ENCODE measurements around the gene MYL12B.
"Not testable (repeated sequence)": the region's sequence is repeated elsewhere in the genome, so short reads cannot be mapped to it uniquely, and the experiment has no call there.

The MYL12B gene

GRCh38 chr18:3261373-3262233 is at the start of gene MYL12B:
MYL12B (plus strand) TSS chr18:3262133; CDS start chr18:3272899, 10,766 bp downstream.
- peak; percentile 77 for DNase-seq

DNA sequence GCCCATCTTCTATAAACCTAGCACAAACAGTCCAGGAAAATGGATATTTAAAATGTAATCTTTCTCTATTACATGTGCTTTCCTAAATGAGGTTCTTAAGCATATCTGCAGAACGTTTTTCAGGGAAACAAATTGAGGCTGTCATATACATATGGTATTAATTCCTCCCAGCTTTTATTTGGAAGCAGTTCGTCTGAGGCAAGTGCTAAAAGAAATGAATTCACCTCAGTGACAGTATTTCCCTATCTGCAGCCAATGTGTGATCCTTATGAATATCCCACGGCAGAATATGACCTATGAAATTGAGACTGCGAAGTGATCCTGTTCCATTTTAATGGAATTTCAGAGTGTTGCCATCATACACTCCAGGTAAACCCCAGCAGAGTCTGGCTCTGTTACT is 49.3 kb upstream of the MYL12B start:
- no peak for DNase-seq

- DNase-seq: no peak
Observed at GRCh38 chr18:3213300-3214059, 48.5 kb upstream of the MYL12B start.

- no peak for DNase-seq
Observed at GRCh38 chr18:3214855-3215637, 46.9 kb upstream of the MYL12B start.

GRCh38 chr18:3216987-3217386 is 44.9 kb upstream of the MYL12B start:
- no peak for DNase-seq

DNA sequence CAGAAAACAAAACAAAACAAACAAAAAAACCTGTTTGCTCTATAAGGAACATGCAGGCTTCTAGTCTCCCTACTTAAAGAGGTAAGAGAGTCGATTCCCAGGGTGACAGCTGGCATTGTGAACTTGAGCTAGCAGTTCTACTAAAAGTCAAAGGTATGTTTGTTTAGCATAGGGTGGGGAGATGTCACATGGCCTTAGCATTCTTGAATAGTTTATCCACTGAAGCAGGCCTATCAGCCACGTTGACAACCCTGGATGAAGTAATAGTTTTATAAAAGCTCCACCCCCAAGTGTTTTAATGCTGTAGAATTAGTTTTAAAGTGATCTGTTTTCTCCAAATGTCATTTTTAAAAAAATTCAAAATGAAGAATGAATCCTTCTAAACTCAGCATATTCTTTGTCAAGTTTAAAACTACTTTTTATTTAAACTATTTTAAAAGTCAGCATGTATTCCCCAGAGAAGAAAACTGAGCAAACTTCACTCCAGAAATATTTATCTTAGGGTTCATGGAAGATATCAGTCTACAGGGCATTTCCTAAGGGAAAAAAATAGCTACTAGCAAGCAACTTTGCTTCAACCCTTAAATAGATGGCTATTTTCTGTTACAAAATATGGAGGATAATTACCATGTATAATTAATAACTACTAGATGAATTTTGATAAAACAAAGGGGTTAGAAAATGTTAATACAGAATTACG is 43.8 kb upstream of the MYL12B start:
- DNase-seq: no peak

- DNase-seq: no peak
Observed at GRCh38 chr18:3218819-3219218, 43.1 kb upstream of the MYL12B start.

GRCh38 chr18:3219241-3219630 is 42.7 kb upstream of the MYL12B start:
- no peak for DNase-seq

DNA sequence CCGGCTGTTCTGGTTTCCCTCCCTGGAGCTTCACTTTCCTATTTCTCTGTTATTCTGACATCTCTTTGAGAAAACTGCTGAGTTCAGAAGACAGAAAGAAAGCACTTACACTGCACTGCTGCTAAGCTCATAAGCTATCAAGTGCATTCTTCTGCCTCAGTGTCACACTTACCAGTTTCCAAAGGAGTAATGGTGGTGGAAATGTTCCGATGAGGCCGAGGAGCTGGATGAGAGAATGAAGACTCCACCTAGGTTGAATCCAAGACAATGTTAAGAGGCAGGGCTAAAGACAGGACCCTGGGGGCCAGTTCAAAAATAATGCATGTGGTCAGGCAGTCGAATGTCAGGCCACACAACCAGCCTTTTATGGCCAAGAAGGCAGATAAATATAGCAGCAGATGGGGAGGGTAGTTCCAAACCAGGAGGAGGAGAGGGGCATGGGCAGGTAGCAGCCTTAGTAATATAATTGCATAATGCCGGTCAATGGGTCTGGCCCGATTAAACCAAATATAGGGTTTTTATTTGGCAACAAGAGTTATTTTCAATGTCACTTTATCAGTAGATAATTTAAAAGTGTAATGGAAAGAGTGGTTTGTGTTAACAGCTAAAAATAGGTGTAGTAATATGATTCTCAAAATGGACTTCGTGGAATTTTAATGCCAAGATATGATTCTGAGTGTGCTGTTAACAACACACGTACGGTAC is 42.1 kb upstream of the MYL12B start, which contains the start of gene MYOM1:
MYOM1 (minus strand) TSS at position 338 of the 705 bp plus-strand sequence. CDS start 4,745 bp downstream, outside the sequence.
- DNase-seq: no peak

- DNase-seq: not testable (repeated sequence)
Observed at GRCh38 chr18:3220868-3221267, 41.1 kb upstream of the MYL12B start.

GRCh38 chr18:3221496-3221895 is 40.4 kb upstream of the MYL12B start:
- DNase-seq: no peak

DNA sequence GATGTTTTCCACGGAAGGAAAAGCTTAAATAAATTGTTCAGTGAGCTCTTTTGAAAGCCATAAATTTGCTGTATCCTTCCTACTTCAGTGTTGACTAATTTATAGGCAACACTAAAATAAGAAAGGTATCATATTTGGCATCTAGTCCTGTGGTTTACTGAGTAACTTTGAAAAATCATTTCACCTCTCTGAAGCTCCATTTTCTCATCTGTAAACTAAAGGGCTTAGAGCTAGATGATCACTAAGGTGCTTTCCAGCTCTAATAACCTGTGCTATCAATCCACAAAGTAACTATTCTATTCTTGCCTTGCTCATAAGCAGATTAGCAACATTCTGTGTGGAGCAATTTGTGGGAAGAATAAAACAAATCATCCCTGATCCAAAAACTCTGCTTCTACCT is 38.6 kb upstream of the MYL12B start:
- no peak for DNase-seq

- DNase-seq: no peak
Observed at GRCh38 chr18:3224223-3224622, 37.7 kb upstream of the MYL12B start.

GRCh38 chr18:3225588-3225987 is 36.3 kb upstream of the MYL12B start:
- DNase-seq: no peak

GRCh38 chr18:3226048-3226447 is 35.9 kb upstream of the MYL12B start:
- DNase-seq: no peak

GRCh38 chr18:3230401-3231334 is 31.3 kb upstream of the MYL12B start:
- DNase-seq: no peak

- no peak for DNase-seq
Observed at GRCh38 chr18:3233004-3233403, 28.9 kb upstream of the MYL12B start.

DNA sequence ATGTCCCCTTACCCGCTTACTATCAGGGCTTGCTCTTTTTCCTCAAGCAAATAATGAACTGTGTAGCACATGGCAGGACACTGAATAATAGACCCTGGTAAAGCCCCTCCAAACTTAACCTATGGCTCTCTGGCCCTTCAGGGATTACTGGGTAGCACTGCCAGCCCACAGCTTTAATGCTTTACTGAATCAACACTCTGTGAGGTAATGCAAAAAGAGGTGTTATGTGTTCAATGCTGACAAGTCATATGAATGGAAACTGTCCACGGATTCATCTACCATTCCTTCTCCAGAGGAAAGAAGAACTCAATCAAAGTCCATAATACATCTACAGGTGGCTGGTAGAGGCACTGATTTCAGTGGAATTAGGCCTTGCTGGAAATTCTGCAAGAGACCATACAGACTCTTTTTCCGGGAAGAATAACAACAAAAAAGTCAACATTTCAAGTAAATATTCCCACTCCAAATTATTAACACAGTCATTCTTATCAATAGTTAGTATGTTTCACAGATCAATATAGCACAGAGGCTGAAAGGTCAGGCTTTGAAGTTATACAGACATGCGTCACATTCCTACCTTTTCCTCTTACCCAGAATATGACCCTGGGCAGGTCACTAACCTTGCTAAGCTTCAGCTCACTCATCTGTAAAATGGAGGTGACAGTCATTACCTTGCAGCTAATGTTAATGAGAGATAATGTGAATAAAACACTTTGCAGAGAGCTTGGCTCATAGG is 28.3 kb upstream of the MYL12B start:
- DNase-seq: no peak

DNA sequence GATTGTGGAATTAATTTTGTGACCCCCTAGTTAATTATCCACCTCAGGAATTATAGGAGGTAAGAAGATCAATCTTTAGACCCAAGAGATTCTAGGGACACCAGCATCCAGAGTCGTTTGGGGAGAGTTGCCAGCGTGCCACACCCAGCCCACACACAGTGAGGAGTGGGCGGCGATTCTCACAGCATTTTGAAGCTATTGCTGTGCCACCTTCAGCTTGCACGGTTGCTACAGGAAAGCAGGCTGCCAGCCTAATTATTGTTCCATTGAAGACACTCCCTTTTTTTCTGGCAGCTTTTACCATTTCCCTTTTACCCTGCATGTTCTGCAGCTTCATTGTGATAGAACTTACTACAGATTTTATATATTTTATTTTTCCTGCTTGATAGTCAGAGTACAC is 27.5 kb upstream of the MYL12B start:
- no peak for DNase-seq

DNA sequence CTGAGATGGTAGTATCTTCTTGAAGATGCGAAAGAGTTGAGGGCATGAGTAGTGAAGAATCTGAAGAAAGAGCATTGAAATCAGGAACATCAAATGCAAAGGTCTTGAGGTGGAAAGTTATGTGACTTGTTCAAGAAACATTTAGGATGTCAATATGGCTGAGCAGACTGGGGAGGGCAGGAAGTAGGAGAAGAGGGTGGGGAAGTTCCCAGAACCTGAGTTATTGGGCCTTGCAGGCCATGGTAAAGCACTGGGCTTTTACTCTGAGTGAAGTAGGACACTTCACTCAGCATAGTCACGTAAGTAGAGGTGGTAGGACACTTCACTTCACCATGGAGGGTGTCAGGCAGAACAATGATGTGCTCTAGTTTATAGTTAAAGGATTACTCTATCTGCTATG is 26.1 kb upstream of the MYL12B start:
- DNase-seq: no peak
